Dendritic cell treated with granulocyte-macrophage colony-stimulating factor and Interleukin-4, amounts not matched to agents 40 ng/mL and 50 ng/mL, for 4 days (primary cell): ENCODE data around the gene MRPL20.
"Not testable (repeated sequence)": the region's sequence is repeated elsewhere in the genome, so short reads cannot be mapped to it uniquely, and the experiment has no call there.

Experiments used
- H3K27ac Mint-ChIP-seq: one replicate; pipeline ENCODE4 v1.8.0; 2022; ENCODE audit warnings: mild to moderate bottlenecking, mixed read lengths
- H3K27me3 Mint-ChIP-seq: one replicate; pipeline ENCODE4 v1.8.0; 2022; ENCODE audit warnings: mild to moderate bottlenecking, mixed read lengths
- H3K36me3 Mint-ChIP-seq: one replicate; pipeline ENCODE4 v1.8.0; 2022; ENCODE audit warnings: low read depth, mixed read lengths
- H3K4me1 Mint-ChIP-seq: one replicate; pipeline ENCODE4 v1.8.0; 2022; ENCODE audit warnings: low read depth, mixed read lengths
- H3K4me3 Mint-ChIP-seq: one replicate; pipeline ENCODE4 v1.8.0; 2022; ENCODE audit warnings: mild to moderate bottlenecking, moderate library complexity, mixed read lengths
- H3K9me3 Mint-ChIP-seq: one replicate; pipeline ENCODE4 v1.8.0; 2022; ENCODE audit warnings: mixed read lengths
- intact Hi-C: fragments of 100-400 bp; cut with micrococcal nuclease; formaldehyde crosslinking; loops from one replicate; pipeline ENCODE4 v1.15.0; 2022

MRPL20 gene

GRCh38 chr1:1417396-1417795 lies 10.3 kb upstream of the MRPL20 start:
- H3K4me1 Mint-ChIP-seq, H3K4me3 Mint-ChIP-seq, H3K36me3 Mint-ChIP-seq, intact Hi-C loops, H3K9me3 Mint-ChIP-seq, H3K27ac Mint-ChIP-seq: not testable (repeated sequence)
- peaks cover 37% of the 10 kb centered on the region for H3K27me3 Mint-ChIP-seq

GRCh38 chr1:1415751-1416150 lies 8.7 kb upstream of the MRPL20 start:
- Mint-ChIP-seq H3K4me3 (no peak overlapping the region), H3K27ac (no peak overlapping the region), H3K4me1 (peaks cover 3% of the 10 kb centered on the region), H3K27me3 (peaks cover 21% of the 10 kb centered on the region), H3K9me3 (peaks cover 20% of the 10 kb centered on the region), H3K36me3 (no peaks in the 10 kb centered on the region)
- intact Hi-C loops = no loop called here

- H3K4me3 Mint-ChIP-seq, intact Hi-C loops, H3K27me3 Mint-ChIP-seq, H3K27ac Mint-ChIP-seq, H3K4me1 Mint-ChIP-seq: not testable (repeated sequence)
- peaks cover 20% of the 10 kb centered on the region for H3K9me3 Mint-ChIP-seq
- peaks cover 19% of the 10 kb centered on the region for H3K36me3 Mint-ChIP-seq
Observed at GRCh38 chr1:1412311-1412902, 5.3 kb upstream of the MRPL20 start.

DNA sequence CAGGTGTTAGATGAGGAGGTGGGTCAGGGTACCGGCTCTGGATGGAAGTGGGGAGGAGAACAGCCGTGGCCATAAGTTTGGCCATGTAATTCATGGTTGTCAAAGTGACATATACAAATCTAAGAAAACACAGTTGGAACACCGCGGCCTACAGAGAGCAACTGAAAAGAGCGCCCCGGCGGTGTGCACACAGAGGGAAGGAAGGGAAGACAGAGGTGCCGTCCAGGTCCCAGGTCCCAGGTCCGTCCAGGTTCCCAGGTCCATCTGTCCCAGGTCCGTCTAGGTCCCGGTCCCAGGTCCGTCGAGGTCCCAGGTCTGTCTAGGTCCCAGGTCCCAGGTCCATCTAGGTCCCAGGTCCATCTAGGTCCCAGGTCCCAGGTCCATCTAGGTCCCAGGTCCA lies 4.5 kb upstream of the MRPL20 start:
- Mint-ChIP-seq H3K36me3 (peaks cover 27% of the 10 kb centered on the region), H3K27me3 (peaks cover 6% of the 10 kb centered on the region), H3K27ac (no peak overlapping the region), H3K9me3 (peaks cover 20% of the 10 kb centered on the region), H3K4me3 (no peak overlapping the region), H3K4me1 (peaks cover 5% of the 10 kb centered on the region)
- intact Hi-C loops = no loop called here

DNA sequence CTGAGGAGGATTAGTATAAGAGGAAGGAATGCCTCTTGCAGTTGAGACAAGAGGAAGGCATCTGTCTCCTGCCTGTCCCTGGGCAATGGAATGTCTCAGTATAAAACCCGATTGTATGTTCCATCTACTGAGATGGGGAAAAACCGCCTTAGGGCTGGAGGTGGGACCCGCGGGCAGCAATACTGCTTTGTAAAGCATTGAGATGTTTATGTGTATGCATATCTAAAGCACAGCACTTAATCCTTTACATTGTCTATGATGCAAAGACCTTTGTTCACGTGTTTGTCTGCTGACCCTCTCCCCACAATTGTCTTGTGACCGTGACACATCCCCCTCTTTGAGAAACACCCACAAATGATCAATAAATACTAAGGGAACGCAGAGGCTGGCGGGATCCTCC lies 3.1 kb upstream of the MRPL20 start:
- Mint-ChIP-seq H3K9me3 (peaks cover 20% of the 10 kb centered on the region), H3K4me1 (peaks cover 19% of the 10 kb centered on the region), H3K36me3 (peaks cover 41% of the 10 kb centered on the region)
- H3K4me3 Mint-ChIP-seq, H3K27ac Mint-ChIP-seq, H3K27me3 Mint-ChIP-seq, intact Hi-C loops: not testable (repeated sequence)

GRCh38 chr1:1407636-1408318 lies 684 bp upstream of the MRPL20 start:
- H3K9me3 Mint-ChIP-seq = peaks cover 18% of the 10 kb centered on the region
- peaks cover 66% of the 10 kb centered on the region for H3K36me3 Mint-ChIP-seq
- peak overlapping the region; percentile 93 for H3K27ac Mint-ChIP-seq
- peak overlapping the region; percentile 90 for H3K4me3 Mint-ChIP-seq
- intact Hi-C loops = loop anchor here (2.0 kb wide), 1 partner anchor 63 kb away; the partner anchor contains the start of gene ATAD3B
- no peaks in the 10 kb centered on the region for H3K27me3 Mint-ChIP-seq
- peaks cover 37% of the 10 kb centered on the region for H3K4me1 Mint-ChIP-seq

DNA sequence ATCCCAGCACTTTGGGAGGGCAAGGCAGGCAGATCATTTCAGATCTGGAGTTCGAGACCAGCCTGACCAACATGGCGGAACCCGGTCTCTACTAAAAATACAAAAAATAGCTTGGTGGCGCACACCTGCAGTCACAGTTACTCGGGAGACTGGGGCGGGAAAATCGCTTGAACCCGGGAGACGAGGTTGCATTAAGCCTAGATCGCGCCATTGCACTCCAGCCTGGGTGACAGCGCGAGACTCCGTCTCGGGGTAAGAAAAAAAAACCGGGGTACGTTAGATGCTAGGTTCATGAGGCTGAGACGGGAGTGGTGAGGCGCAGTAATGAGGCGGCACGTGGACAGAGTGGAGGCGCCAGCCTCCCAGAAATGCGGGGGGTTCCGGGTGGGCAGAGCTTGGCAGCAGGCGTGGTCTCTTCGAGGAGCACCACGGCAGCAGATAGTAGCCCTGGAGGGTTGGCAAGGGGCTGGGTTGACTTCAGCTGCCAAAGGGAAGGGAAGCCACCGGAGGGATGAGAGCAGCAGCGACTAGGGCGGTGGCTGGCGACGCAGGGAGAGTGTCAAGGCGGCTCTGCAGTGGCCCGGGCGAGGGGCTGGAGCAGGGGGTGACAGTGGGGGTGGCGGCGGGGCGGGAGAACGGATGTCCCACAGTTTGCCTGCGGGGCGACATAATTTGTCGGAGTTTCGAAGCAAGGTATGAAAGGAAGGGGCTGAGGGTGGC lies 832 bp downstream of the MRPL20 start:
- H3K4me3 Mint-ChIP-seq = peak overlapping the region; percentile 90
- peaks cover 3% of the 10 kb centered on the region for H3K9me3 Mint-ChIP-seq
- H3K36me3 Mint-ChIP-seq = peaks cover 81% of the 10 kb centered on the region
- peaks cover 49% of the 10 kb centered on the region for H3K4me1 Mint-ChIP-seq
- intact Hi-C loops = loop anchor here (2.0 kb wide), 1 partner anchor 65 kb away; the partner anchor contains the start of gene ATAD3B
- H3K27me3 Mint-ChIP-seq = no peaks in the 10 kb centered on the region
- H3K27ac Mint-ChIP-seq = peak overlapping the region; percentile 93

GRCh38 chr1:1403653-1404052 lies 3.4 kb downstream of the MRPL20 start:
- intact Hi-C loops = no loop called here
- Mint-ChIP-seq H3K9me3 (no peaks in the 10 kb centered on the region), H3K36me3 (peaks cover 91% of the 10 kb centered on the region), H3K4me3 (no peak overlapping the region), H3K4me1 (peaks cover 61% of the 10 kb centered on the region), H3K27ac (peak overlapping the region; percentile 27), H3K27me3 (no peaks in the 10 kb centered on the region)

DNA sequence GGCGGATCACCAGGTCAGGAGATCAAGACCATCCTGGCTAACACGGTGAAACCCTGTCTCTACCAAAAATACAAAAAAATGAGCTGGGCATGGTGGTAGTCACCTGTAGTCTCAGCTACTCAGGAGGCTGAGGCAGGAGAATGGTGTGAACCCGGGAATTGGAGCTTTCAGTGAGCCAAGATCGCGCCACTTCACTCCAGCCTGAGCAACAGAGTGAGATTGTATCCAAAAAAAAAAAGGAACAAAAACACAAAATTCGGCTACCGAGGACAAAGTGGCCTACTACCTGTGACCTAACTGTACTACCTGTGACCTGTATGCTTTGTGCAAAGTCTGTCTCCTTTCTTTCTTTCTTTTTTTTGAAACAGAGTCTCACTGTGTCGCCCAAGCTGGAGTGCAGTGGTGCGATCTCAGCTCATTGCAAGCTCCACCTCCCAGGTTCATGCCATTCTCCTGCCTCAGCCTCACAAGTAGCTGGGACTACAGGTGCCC lies 4.1 kb downstream of the MRPL20 start:
- H3K27ac Mint-ChIP-seq = peak overlapping the region; percentile 27
- H3K9me3 Mint-ChIP-seq, H3K4me3 Mint-ChIP-seq, H3K27me3 Mint-ChIP-seq, intact Hi-C loops: not testable (repeated sequence)
- H3K36me3 Mint-ChIP-seq = peaks cover 95% of the 10 kb centered on the region
- peaks cover 62% of the 10 kb centered on the region for H3K4me1 Mint-ChIP-seq

GRCh38 chr1:1402072-1402900 lies 4.8 kb downstream of the MRPL20 start:
- no peaks in the 10 kb centered on the region for H3K27me3 Mint-ChIP-seq
- H3K4me1 Mint-ChIP-seq = peaks cover 65% of the 10 kb centered on the region
- peaks cover 96% of the 10 kb centered on the region for H3K36me3 Mint-ChIP-seq
- intact Hi-C loops = no loop called here
- no peak overlapping the region for H3K4me3 Mint-ChIP-seq
- no peaks in the 10 kb centered on the region for H3K9me3 Mint-ChIP-seq
- peak overlapping the region; percentile 72 for H3K27ac Mint-ChIP-seq

GRCh38 chr1:1401457-1402010 lies 5.6 kb downstream of the MRPL20 start:
- Mint-ChIP-seq H3K36me3 (peaks cover 96% of the 10 kb centered on the region), H3K27me3 (no peaks in the 10 kb centered on the region), H3K4me3 (no peak overlapping the region), H3K4me1 (peaks cover 64% of the 10 kb centered on the region), H3K27ac (no peak overlapping the region), H3K9me3 (no peaks in the 10 kb centered on the region)
- intact Hi-C loops = no loop called here

GRCh38 chr1:1400576-1401456 lies 6.3 kb downstream of the MRPL20 start:
- intact Hi-C loops = no loop called here
- H3K4me1 Mint-ChIP-seq = peaks cover 57% of the 10 kb centered on the region
- peaks cover 92% of the 10 kb centered on the region for H3K36me3 Mint-ChIP-seq

More at GRCh38 chr1:1400576-1401456, 6.3 kb downstream of the MRPL20 start:
- Mint-ChIP-seq H3K27me3 (no peaks in the 10 kb centered on the region), H3K27ac (peak overlapping the region; percentile 90), H3K4me3 (peak overlapping the region; percentile 91), H3K9me3 (no peaks in the 10 kb centered on the region)
